ENCODE data around the gene RHCE. TPM values are rescaled to one million over a fixed set of nuclear protein-coding genes. Genes with fewer than 3 reads are reported as not detected.
"Not testable (repeated sequence)": the region's sequence is repeated elsewhere in the genome, so short reads cannot be mapped to it uniquely, and the experiment has no call there.

The RHCE gene
- polyA plus RNA-seq, 3 donors, result 0.47 TPM; not detected in 2

DNA sequence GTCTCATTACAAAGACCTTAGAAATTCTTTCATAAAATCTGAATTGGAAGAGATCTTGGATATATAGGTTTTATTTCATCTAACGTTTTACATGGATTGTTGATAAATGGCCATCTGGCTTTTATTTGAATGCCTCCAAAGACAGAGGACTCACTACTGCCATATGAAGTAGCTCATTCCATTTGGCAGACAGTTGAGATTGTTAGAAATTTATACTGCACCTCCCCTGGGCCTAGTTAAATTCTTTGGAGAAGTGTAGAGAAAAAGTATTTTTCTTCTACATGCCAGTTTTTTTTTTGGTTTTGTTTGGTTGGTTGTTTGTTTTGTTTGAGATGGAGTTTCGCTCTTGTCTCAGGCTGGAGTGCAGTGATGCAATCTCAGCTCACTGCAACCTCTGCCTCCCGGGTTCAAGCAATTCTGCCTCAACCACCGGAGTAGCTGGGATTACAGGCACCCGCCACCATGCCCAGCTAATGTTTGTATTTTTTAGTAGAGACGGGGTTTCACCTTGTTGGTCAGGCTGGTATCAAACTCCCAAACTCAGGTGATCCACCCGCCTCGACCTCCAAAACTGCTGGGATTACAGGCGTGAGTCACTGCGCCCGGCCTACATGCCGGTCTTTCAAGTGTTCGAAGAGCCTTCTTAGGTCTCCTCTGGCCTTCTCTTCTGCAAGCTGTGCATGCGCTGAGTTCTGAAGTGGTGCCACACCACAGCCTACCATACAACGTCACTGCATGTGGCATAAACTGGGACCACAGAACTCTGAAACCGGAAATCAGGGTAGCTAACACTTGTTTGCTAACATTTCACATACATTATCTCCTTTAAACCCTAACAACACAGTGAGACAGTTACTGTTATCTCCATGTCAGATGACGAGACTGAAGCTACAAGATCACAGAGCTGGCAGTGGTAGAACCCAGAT lies 57.7 kb downstream of the RHCE start:
- H3K27me3 Mint-ChIP-seq (ENCODE audit: low read depth in 3 of 3); H3K4me1 Mint-ChIP-seq; H3K9ac ChIP-seq (ENCODE audit: insufficient read depth, low read length, poor library complexity, severe bottlenecking); H3K27me3 ChIP-seq (ENCODE audit: control insufficient read depth in 2 of 2, insufficient read depth in 2 of 2, low read length in 2 of 2); H3K4me3 Mint-ChIP-seq; H3K27ac Mint-ChIP-seq; H2AFZ ChIP-seq (ENCODE audit: insufficient read depth, low read depth, low read length, poor library complexity, severe bottlenecking); H3K9me3 ChIP-seq (replicated peaks in 1 of 2; ENCODE audit: control insufficient read depth in 1 of 2, insufficient read depth in 1 of 2, low read length in 2 of 2); H3K9me3 Mint-ChIP-seq; H3K4me3 ChIP-seq (replicated peaks in 1 of 3; ENCODE audit: low read depth in 2 of 3, low read length in 3 of 3); intact Hi-C loops (cut with micrococcal nuclease); H4K20me1 ChIP-seq (ENCODE audit: insufficient read depth, low read length); H3K79me2 ChIP-seq (ENCODE audit: insufficient read depth, low read length); H3K4me1 ChIP-seq (ENCODE audit: control insufficient read depth in 1 of 2, insufficient read depth in 2 of 2, low read length in 2 of 2); H3K4me2 ChIP-seq (replicated peaks; ENCODE audit: extremely low read depth, low read length, poor library complexity, severe bottlenecking); DNase-seq; H3K27ac ChIP-seq (ENCODE audit: low read depth in 1 of 2, low read length in 2 of 2): not testable (repeated sequence)
- H3K36me3 ChIP-seq (replicated peaks in 1 of 2; ENCODE audit: control insufficient read depth in 1 of 2, insufficient read depth in 2 of 2, low read length in 2 of 2), result peaks cover 37 to 43% of the 10 kb centered on the region in 2 donors
- no CpG with 5 or more reads among the region's 17 CpGs for WGBS (ENCODE audit: insufficient coverage)
- peaks cover 33 to 45% of the 10 kb centered on the region in 2 donors for H3K36me3 Mint-ChIP-seq

GRCh38 chr1:25361901-25362300 lies 58.7 kb downstream of the RHCE start:
- no peak overlapping the region for H3K4me3 ChIP-seq (replicated peaks in 1 of 3; ENCODE audit: low read depth in 2 of 3, low read length in 3 of 3)
- H3K27ac ChIP-seq (ENCODE audit: low read depth in 1 of 2, low read length in 2 of 2), result peak overlapping the region in 1 of 2 donors; percentile 40
- peaks cover 2% of the 10 kb centered on the region for H3K4me1 Mint-ChIP-seq
- 100% methylated on average over 1 of the region's 2 CpGs for WGBS (ENCODE audit: insufficient coverage)
- no peaks in the 10 kb centered on the region for H3K27me3 ChIP-seq (ENCODE audit: control insufficient read depth in 2 of 2, insufficient read depth in 2 of 2, low read length in 2 of 2)
- H3K9ac ChIP-seq (ENCODE audit: insufficient read depth, low read length, poor library complexity, severe bottlenecking), result no peak overlapping the region
- H3K27ac Mint-ChIP-seq, result peak overlapping the region in 3 of 7 donors; percentile 7 to 76 (median 66)
- peaks cover 41 to 53% of the 10 kb centered on the region in 2 donors for H3K36me3 ChIP-seq (replicated peaks in 1 of 2; ENCODE audit: control insufficient read depth in 1 of 2, insufficient read depth in 2 of 2, low read length in 2 of 2)
- no peaks in the 10 kb centered on the region for H3K4me1 ChIP-seq (ENCODE audit: control insufficient read depth in 1 of 2, insufficient read depth in 2 of 2, low read length in 2 of 2)
- H3K36me3 Mint-ChIP-seq, result peaks cover 42 to 55% of the 10 kb centered on the region in 2 donors
- no peaks in the 10 kb centered on the region for H3K9me3 Mint-ChIP-seq
- H3K4me2 ChIP-seq (replicated peaks; ENCODE audit: extremely low read depth, low read length, poor library complexity, severe bottlenecking), result no peak overlapping the region
- TF ChIP-seq, protein P1, sequence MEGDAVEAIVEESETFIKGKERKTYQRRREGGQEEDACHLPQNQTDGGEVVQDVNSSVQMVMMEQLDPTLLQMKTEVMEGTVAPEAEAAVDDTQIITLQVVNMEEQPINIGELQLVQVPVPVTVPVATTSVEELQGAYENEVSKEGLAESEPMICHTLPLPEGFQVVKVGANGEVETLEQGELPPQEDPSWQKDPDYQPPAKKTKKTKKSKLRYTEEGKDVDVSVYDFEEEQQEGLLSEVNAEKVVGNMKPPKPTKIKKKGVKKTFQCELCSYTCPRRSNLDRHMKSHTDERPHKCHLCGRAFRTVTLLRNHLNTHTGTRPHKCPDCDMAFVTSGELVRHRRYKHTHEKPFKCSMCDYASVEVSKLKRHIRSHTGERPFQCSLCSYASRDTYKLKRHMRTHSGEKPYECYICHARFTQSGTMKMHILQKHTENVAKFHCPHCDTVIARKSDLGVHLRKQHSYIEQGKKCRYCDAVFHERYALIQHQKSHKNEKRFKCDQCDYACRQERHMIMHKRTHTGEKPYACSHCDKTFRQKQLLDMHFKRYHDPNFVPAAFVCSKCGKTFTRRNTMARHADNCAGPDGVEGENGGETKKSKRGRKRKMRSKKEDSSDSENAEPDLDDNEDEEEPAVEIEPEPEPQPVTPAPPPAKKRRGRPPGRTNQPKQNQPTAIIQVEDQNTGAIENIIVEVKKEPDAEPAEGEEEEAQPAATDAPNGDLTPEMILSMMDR (IDR thresholded peaks at IDR 0.05), result no peak
- no peaks in the 10 kb centered on the region for H3K79me2 ChIP-seq (ENCODE audit: insufficient read depth, low read length)
- DNase-seq, result no peak
- no peaks in the 10 kb centered on the region for H4K20me1 ChIP-seq (ENCODE audit: insufficient read depth, low read length)
- H3K27me3 Mint-ChIP-seq (ENCODE audit: low read depth in 3 of 3), result no peaks in the 10 kb centered on the region
- no peaks in the 10 kb centered on the region for H3K9me3 ChIP-seq (replicated peaks in 1 of 2; ENCODE audit: control insufficient read depth in 1 of 2, insufficient read depth in 1 of 2, low read length in 2 of 2)
- no peak overlapping the region for H2AFZ ChIP-seq (ENCODE audit: insufficient read depth, low read depth, low read length, poor library complexity, severe bottlenecking)
- intact Hi-C loops (cut with micrococcal nuclease), result no loop called here
- H3K4me3 Mint-ChIP-seq, result no peak overlapping the region

Measured in CD14-positive monocyte (primary cell).